Sigmoid colon (tissue), 7 donors: ENCODE measurements around the gene TGFBR3L. TPM values are rescaled to one million over a fixed set of nuclear protein-coding genes. Genes with fewer than 3 reads are reported as not detected.

ENCODE experiments used
- DNase-seq: peaks from one replicate; pipeline ENCODE4 v3.0.0-alpha.2; 2019
- H3K27ac ChIP-seq, 4 donors: fragments of 200-600 bp; sonication (generic); one replicate each; pipeline ENCODE4 v1.5.1; 2016 to 2019; ENCODE audit warnings: mild to moderate bottlenecking in 1 of 4
- H3K27me3 ChIP-seq, 3 donors: fragments of 200-600 bp; sonication (generic); one replicate each; pipeline ENCODE4 v1.5.1; 2019; ENCODE audit warnings: mild to moderate bottlenecking in 1 of 3
- H3K36me3 ChIP-seq, 4 donors: fragments of 200-600 bp; sonication (generic); one replicate each; pipeline ENCODE4 v1.5.1; 2016 to 2019
- H3K4me1 ChIP-seq, 4 donors: fragments of 200-600 bp; sonication (generic); one replicate each; pipeline ENCODE4 v1.5.1; 2017 to 2019
- H3K4me3 ChIP-seq, 4 donors: fragments of 200-600 bp; sonication (generic); one replicate each; pipeline ENCODE4 v1.5.1; 2017 to 2019; ENCODE audit warnings: mild to moderate bottlenecking in 2 of 4, moderate library complexity in 1 of 4
- H3K9me3 ChIP-seq, 4 donors: fragments of 200-600 bp in 3 of 4; sonication (generic) in 3 of 4; one replicate each; pipeline versions ENCODE4 v1.5.1 to v1.6.1; 2013 to 2019
- CTCF ChIP-seq, 4 experiments: fragments of 450-650 bp in 3 of 4; fragments of 200-600 bp in 1 of 4; IDR thresholded peaks; one replicate each; pipeline ENCODE4 v1.5.1; 2016 to 2019; ENCODE audit warnings: antibody characterized with exemption in 4 of 4, mild to moderate bottlenecking in 3 of 4, moderate library complexity in 2 of 4
- EP300 ChIP-seq, 4 donors: sonication (generic); formaldehyde crosslinking; IDR thresholded peaks; one replicate each; pipeline ENCODE4 v1.6.1; 2017; ENCODE audit warnings: antibody characterized with exemption in 4 of 4
- POLR2A ChIP-seq, 2 donors: fragments of 450-650 bp; IDR thresholded peaks; one replicate each; pipeline ENCODE4 v1.6.1; 2016; ENCODE audit warnings: antibody characterized with exemption in 2 of 2, mild to moderate bottlenecking in 2 of 2, moderate library complexity in 2 of 2
- POLR2AphosphoS5 ChIP-seq, 4 donors: sonication (generic); formaldehyde crosslinking; IDR thresholded peaks; one replicate each; pipeline ENCODE4 v1.6.1; 2017; ENCODE audit warnings: antibody characterized with exemption in 4 of 4
- WGBS, 2 donors: extraction: QIAGEN DNeasy Blood & Tissue Kit; methylation state at CpG; one replicate each; pipeline ENCODE4 v1.1.7; 2013; 5-methylcytosine and 5-hydroxymethylcytosine counted together
- intact Hi-C: fragments of 100-400 bp; cut with DNase I; formaldehyde crosslinking; loops from one replicate; pipeline ENCODE4 v1.15.1; 2023
- polyA plus RNA-seq, 3 donors: library from polyadenylated mRNA; stranded (reverse); fragments of 200-250 nt; gene quantifications; one replicate each; pipeline ENCODE4 v1.2.3, GENCODE V29; 2013
- total RNA-seq, 4 donors: library from RNA; depleted of rRNA; stranded (reverse); fragments of >200 nt; gene quantifications; one replicate each; pipeline ENCODE4 v1.1.0, GENCODE V29; 2016
- donor health status: healthy with polysubstance abuse.
- donor health status: Bipolar disorder and iron deficiency.
- donor health status: healthy.

Gene TGFBR3L
- total and polyA plus RNA-seq, 7 donors, result 1.8 TPM; not detected in 6

- Histone ChIP-seq H3K27ac (peak overlapping the region; percentile 89 to 97 (median 94)), H3K27me3 (peaks cover 6 to 11% (median 7%) of the 10 kb centered on the region in 3 donors), H3K36me3 (peaks cover 11 to 16% (median 13%) of the 10 kb centered on the region in 4 donors), H3K4me1 (peaks cover 0 to 88% (median 87%) of the 10 kb centered on the region in 4 donors), H3K9me3 (no peaks in the 10 kb centered on the region), H3K4me3 (peak overlapping the region; percentile 39 to 81 (median 64))
- WGBS, 2 donors, result 83% methylated on average over 31 of the region's 31 CpGs
- intact Hi-C loops, result loop anchor here (10.0 kb wide), 3 partner anchors 441 to 1189 kb away; partner anchors contain the start of genes ANGPTL4, GPR108, MBD3L1 and TRIP10
- DNase-seq, result peak; percentile 91
- TF ChIP-seq CTCF (IDR thresholded peaks at IDR 0.05) (no peak), POLR2A (IDR thresholded peaks at IDR 0.05) (peak in 1 of 2 donors; percentile 4), POLR2AphosphoS5 (IDR thresholded peaks at IDR 0.05) (peak; percentile 48 to 67 (median 60))
Observed at GRCh38 chr19:7923295-7924191, 8.9 kb downstream of the TGFBR3L start.

GRCh38 chr19:7924241-7924640 is 9.6 kb downstream of the TGFBR3L start:
- Histone ChIP-seq H3K36me3 (peaks cover 11 to 16% (median 13%) of the 10 kb centered on the region in 4 donors), H3K27ac (peak overlapping the region; percentile 89 to 97 (median 94)), H3K4me1 (peaks cover 0 to 89% (median 85%) of the 10 kb centered on the region in 4 donors), H3K9me3 (no peaks in the 10 kb centered on the region), H3K27me3 (peaks cover 0 to 4% (median 1%) of the 10 kb centered on the region in 3 donors), H3K4me3 (peak overlapping the region; percentile 39 to 81 (median 64))
- intact Hi-C loops, result loop anchor here (10.0 kb wide), 3 partner anchors 441 to 1189 kb away; partner anchors contain the start of genes ANGPTL4, GPR108, MBD3L1 and TRIP10
- WGBS, 2 donors, result 62 to 82% methylated on average over 12 of the region's 12 CpGs
- DNase-seq, result no peak
- TF ChIP-seq EP300 (IDR thresholded peaks at IDR 0.05) (no peak), POLR2A (IDR thresholded peaks at IDR 0.05) (no peak), CTCF (IDR thresholded peaks at IDR 0.05) (no peak), POLR2AphosphoS5 (IDR thresholded peaks at IDR 0.05) (no peak)

GRCh38 chr19:7924651-7925170 is 10.1 kb downstream of the TGFBR3L start:
- Histone ChIP-seq H3K4me1 (peaks cover 0 to 89% (median 85%) of the 10 kb centered on the region in 4 donors), H3K9me3 (no peaks in the 10 kb centered on the region), H3K27me3 (no peaks in the 10 kb centered on the region), H3K27ac (peak overlapping the region; percentile 89 to 97 (median 94)), H3K4me3 (peak overlapping the region; percentile 39 to 81 (median 64)), H3K36me3 (peaks cover 11 to 16% (median 13%) of the 10 kb centered on the region in 4 donors)
- DNase-seq, result no peak
- 34 to 50% methylated on average over 34 of the region's 34 CpGs for WGBS, 2 donors
- TF ChIP-seq CTCF (IDR thresholded peaks at IDR 0.05), result no peak
- TF ChIP-seq POLR2A (IDR thresholded peaks at IDR 0.05), result no peak
- TF ChIP-seq EP300 (IDR thresholded peaks at IDR 0.05), result no peak
- no peak for TF ChIP-seq POLR2AphosphoS5 (IDR thresholded peaks at IDR 0.05)
- intact Hi-C loops, result loop anchor here (10.0 kb wide), 3 partner anchors 440 to 1190 kb away; partner anchors contain the start of genes ANGPTL4, GPR108, MBD3L1 and TRIP10

- H3K4me1 ChIP-seq, result peaks cover 0 to 91% (median 87%) of the 10 kb centered on the region in 4 donors
- peaks cover 11 to 16% (median 13%) of the 10 kb centered on the region in 4 donors for H3K36me3 ChIP-seq
- peak overlapping the region; percentile 39 to 81 (median 64) for H3K4me3 ChIP-seq
- TF ChIP-seq POLR2AphosphoS5 (IDR thresholded peaks at IDR 0.05) (peak in 3 of 4 donors; percentile 42 to 64 (median 53)), EP300 (IDR thresholded peaks at IDR 0.05) (no peak), CTCF (IDR thresholded peaks at IDR 0.05) (peak in 3 of 4 experiments; percentile 36 to 95 (median 59)), POLR2A (IDR thresholded peaks at IDR 0.05) (no peak)
- H3K27me3 ChIP-seq, result no peaks in the 10 kb centered on the region
- intact Hi-C loops, result loop anchor here (10.0 kb wide), 3 partner anchors 439 to 1191 kb away; partner anchors contain the start of genes ANGPTL4, GPR108, MBD3L1 and TRIP10
- peak; percentile 91 for DNase-seq
- 1% methylated on average over 98 of the region's 98 CpGs for whole genome bisulfite sequencing, 2 donors
- no peaks in the 10 kb centered on the region for H3K9me3 ChIP-seq
- peak overlapping the region; percentile 89 to 97 (median 94) for H3K27ac ChIP-seq
Observed at GRCh38 chr19:7925171-7925851, 10.7 kb downstream of the TGFBR3L start.
